CD4-positive, alpha-beta T cell treated with Interleukin-6 for 4 hours (primary cell): ENCODE results near the gene CCDC51.
"Not testable (repeated sequence)": the region's sequence is repeated elsewhere in the genome, so short reads cannot be mapped to it uniquely, and the experiment has no call there.

Source experiments
- DNase-seq: peaks from one replicate; pipeline ENCODE4 v3.0.0-alpha.2; 2020; ENCODE audit warnings: mixed read lengths

Gene CCDC51

GRCh38 chr3:48465531-48466378 lies 25.8 kb upstream of the CCDC51 start:
- DNase-seq: peak; percentile 85

DNA sequence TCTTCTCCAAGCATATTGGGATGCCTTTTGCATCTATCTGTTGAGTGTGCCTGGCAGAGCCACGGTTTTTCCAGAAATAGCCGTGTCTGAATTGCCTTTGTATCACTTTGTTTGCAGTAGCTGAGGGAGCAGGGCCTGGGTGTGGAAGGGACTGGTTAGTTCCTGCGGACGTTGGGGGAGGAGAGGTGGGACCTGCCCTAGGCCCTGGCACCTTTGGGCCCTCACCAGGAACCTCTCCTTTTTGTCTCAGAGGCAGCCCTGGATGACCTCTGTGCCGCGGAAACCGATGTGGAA lies 25.3 kb upstream of the CCDC51 start:
- DNase-seq: no peak

DNA sequence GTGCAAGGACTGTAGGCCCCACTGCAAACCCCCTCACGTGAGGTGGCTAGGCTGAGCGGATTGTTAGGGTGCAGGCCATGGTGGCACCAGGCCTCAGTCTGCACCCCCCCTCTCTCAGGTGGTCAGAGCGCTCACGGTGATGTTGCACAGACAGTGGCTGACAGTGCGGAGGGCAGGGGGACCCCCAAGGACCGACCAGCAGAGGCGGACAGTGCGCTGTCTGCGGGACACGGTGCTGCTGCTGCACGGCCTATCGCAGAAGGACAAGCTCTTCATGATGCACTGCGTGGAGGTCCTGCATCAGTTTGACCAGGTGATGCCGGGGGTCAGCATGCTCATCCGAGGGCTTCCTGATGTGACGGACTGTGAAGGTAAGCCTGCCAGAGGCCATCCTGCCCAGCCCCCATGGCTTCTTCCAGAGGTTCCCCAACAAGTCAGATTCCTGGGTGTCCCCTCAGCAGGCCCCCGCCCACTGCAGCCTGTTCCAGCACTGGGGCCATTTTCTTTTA lies 24.8 kb upstream of the CCDC51 start:
- no peak for DNase-seq

- DNase-seq: no peak
Observed at GRCh38 chr3:48463703-48464102, 23.8 kb upstream of the CCDC51 start.

DNA sequence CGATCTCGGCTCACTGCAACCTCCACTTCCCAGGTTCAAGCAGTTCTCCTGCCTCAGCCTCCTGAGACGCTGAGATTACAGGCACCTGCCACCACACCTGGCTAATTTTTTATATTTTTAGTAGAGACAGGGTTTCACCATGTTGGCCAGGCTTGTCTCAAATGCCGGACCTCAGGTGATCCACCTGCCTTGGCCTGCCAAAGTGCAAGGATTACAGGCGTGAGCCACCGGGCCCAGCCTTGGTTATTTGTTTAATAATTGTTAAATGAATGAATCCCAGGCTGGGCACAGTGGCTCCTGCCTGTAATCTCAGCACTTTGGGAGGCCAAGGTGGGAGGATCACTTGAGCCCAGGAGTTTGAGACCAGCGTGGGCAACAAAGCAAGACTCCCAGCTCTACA lies 21.8 kb upstream of the CCDC51 start:
- DNase-seq: not testable (repeated sequence)

DNA sequence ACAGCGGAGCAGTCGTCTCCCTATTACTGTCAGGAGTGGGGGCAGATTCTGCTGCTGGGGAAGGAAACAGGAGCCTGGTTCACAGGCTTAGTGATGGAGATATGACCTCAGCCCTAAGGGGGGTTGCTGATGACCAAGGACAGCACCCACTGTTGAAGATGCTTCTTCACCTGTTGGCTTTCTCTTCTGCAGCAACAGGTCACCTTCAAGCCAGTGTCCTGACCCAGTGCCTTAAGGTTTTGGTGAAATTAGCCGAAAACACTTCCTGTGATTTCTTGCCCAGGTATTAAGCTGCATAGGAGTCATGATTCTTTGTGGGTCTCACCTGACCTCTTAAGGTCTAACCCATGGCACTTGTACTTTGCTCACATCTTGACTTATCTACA lies 20.6 kb upstream of the CCDC51 start:
- no peak for DNase-seq

- no peak for DNase-seq
Observed at GRCh38 chr3:48459773-48460516, 20.0 kb upstream of the CCDC51 start.

- no peak for DNase-seq
Observed at GRCh38 chr3:48459331-48459730, 19.4 kb upstream of the CCDC51 start.

DNA sequence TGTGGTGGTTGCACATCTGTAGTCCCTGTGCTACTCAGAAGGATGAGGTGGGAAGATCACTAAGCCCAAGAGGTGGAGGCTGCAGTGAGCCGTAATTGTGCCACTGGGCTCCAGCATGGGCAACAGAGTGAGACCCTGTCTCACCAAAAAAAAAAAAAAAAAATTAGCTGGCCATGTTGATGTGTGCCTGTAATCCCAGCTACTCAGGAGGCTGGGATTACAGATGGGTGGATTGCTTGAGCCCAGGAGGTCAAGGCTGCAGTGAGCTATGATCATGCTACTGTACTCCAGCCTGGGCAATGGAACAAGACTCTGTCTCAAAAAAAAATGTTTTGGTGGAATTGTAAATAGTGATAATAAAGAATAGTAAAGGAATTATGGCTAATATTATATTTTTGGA lies 16.5 kb upstream of the CCDC51 start:
- DNase-seq: no peak

GRCh38 chr3:48451270-48451669 lies 11.4 kb upstream of the CCDC51 start:
- DNase-seq: no peak

DNA sequence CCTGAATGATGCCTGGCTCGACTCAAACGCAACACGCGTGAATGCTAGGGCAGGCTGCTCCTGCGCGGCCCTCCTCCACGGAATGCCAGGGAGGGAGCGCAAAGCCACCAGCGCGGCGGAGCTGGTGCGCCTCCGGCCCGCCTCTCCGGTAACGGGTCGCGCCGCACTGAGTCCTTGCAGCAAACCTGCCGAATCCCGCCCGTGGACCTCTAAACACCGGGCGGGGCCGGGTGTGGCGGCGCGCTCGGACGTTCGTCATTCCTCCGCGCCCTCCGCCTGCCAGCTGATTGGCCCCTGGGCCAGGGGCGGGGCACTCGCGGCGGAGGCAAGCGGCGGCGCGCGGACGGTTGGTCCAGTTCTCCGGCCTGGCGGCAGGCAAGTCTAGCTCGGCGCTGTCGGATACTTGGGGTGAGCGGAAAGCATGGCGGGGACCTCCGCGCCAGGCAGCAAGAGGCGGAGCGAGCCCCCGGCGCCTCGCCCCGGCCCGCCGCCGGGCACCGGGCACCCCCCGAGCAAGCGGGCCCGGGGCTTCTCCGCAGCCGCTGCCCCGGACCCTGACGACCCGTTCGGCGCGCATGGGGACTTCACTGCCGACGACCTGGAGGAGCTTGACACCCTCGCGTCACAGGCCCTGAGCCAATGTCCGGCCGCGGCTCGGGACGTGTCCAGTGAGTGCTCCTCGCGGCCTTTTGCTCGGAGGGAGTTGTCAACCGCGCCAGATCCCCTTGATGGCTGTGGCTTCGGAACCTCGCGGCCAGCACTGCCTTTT lies 6.7 kb upstream of the CCDC51 start, which contains the start of gene ATRIP:
Gene ATRIP (plus strand): TSS at position 313 of the 769 bp plus-strand sequence. CDS start 109 bp downstream, at position 422.
- DNase-seq: peak; percentile 86

DNA sequence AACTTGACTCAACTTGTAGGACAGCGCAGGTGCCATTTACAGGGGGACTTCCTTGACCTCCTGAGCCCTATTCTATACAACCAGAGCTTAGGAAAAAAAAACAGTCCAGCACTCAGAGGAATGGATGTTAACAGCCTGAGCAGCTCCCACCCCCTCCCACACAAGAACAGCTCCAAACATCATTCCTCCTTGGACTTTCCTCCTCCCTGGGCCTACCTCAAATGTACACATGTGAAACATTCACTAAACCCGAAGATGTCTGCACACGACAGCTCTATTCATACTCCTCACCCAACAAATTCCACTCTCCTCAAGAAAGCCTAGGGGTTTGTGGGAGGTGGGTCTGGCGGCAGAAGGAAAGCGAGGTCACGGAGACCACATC lies 6.1 kb upstream of the CCDC51 start:
- no peak for DNase-seq

GRCh38 chr3:48445277-48445882 lies 5.5 kb upstream of the CCDC51 start:
- no peak for DNase-seq

DNA sequence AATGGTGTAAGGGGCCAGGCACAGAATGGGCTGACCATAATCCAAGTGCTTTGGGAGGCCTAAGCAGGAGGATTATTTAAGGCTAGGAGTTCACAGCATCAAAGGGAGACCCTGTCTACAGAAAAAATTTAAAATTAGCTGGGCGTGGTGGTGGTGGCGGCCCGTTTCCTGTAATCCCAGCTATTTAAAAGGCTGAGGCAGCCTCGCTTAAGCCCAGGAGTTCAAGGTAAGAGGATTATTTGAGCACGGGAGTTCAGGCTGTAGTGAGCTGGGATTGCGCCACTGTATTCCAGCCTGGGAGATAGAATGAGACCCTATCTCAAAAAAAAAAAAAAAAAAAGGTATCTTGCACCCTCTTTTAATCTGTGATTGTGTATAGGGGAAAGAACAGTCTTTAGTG lies 2.0 kb upstream of the CCDC51 start:
- DNase-seq: no peak

DNA sequence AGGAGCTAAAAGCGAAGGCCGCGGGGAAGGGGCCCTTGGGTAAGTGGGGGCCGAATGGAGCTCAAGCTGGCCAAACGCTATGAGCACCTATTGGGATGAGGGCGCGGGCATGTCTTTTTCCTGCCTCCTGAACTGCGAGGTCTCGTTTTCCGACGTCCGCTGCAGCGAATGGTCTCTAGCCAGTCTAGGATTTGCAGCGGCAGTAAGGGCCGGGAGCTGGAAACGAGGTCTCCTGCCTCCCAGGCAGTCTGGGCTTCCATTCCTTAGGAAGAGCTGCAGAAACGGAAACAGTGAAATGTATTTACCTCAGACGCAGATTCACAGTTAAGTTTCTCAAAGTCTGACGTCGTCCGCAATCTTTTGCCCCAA lies 655 bp upstream of the CCDC51 start:
- DNase-seq: peak; percentile 18

GRCh38 chr3:48437812-48438211 lies 2.1 kb downstream of the CCDC51 start:
- no peak for DNase-seq

GRCh38 chr3:48436855-48437254 lies 3.1 kb downstream of the CCDC51 start:
- DNase-seq: no peak

DNA sequence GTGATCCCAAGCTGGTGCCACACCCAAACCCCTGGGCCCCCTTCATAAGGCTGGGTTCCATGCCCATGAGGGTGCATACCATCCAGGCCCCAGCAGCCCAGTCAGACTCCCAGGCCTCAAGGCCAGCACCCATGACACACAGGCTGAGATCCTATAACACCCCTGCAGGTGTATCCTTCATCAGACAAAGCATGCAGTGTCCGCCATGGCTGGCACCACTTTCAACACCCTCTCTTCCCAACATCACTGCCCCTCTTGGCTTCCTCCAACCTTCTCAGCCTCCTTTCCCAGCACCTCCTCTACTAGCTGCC lies 3.5 kb downstream of the CCDC51 start:
- DNase-seq: no peak

GRCh38 chr3:48435774-48436476 lies 4.0 kb downstream of the CCDC51 start:
- DNase-seq: peak; percentile 92

- no peak for DNase-seq
Observed at GRCh38 chr3:48435223-48435595, 4.7 kb downstream of the CCDC51 start.

DNA sequence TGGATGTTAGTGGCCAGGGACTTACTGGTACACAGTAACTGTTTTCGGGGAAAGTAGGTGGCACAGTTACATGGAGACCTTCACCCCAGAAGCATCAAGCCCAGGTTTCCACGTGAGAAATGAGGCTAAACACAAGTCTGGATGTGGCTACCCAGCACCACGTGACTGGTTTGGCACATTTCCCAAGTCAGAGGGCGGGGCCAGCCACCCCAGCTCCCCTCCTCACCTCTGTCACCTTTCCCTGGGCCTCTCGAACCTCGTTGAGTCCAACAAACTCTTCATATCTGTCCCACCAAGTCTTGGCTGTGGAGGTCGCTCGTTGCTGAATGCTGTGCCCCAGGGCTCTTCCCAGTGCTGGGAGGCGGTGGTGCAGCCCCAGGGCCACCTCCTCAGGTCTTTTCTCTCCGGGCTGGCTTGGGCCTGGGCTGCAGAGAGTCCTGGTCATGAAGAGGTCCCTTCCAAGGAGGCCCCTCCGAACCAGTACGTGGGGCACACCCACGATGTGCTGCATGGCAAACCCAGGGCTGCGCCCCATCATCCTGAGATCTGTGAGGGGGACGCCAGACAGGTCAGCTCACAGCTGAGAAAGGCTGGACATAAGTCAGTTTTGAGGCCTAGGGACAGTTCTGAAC lies 5.2 kb downstream of the CCDC51 start:
- peak; percentile 28 for DNase-seq

- no peak for DNase-seq
Observed at GRCh38 chr3:48433472-48434118, 6.3 kb downstream of the CCDC51 start.
